Measurements from ENCODE around the gene SMG6. TPM values are rescaled to one million over a fixed set of nuclear protein-coding genes. Genes with fewer than 3 reads are reported as not detected.

Gene SMG6
- total RNA-seq, 6 experiments from 2014 or later: 7.4 to 10.4 (median 8.9) TPM

GRCh38 chr17:2232244-2232638 lies 71.3 kb downstream of the SMG6 start:
- ATAC-seq: peak in 1 of 4 donors; percentile 57
- peaks cover 0 to under 1% (median 0%) of the 10 kb centered on the region in 4 donors for H3K4me1 ChIP-seq
- no peak overlapping the region for H3K4me3 ChIP-seq
- no peak for DNase-seq
- H3K9me3 ChIP-seq: no peaks in the 10 kb centered on the region
- H3K27ac ChIP-seq: no peak overlapping the region
- WGBS (ENCODE audit: insufficient coverage, low coverage, low lambda C conversion rate, missing lambda C conversion rate): 58% methylated on average over 9 of the region's 9 CpGs
- H3K36me3 ChIP-seq: peaks cover 0 to 4% (median 0%) of the 10 kb centered on the region in 4 donors
- no peaks in the 10 kb centered on the region for H3K27me3 ChIP-seq
- no peak for TF ChIP-seq POLR2A (IDR thresholded peaks at IDR 0.05)
- no peak for TF ChIP-seq CTCF (IDR thresholded peaks at IDR 0.05)
- intact Hi-C loops (cut with DNase I): loop anchor here in 1 of 2 donors (10.0 kb wide), 1 partner anchor 127 kb away; no protein-coding TSS in a partner anchor

GRCh38 chr17:2230877-2231276 lies 72.7 kb downstream of the SMG6 start:
- Histone ChIP-seq H3K4me3 (no peak overlapping the region), H3K4me1 (no peaks in the 10 kb centered on the region), H3K36me3 (peaks cover 0 to 4% (median 0%) of the 10 kb centered on the region in 4 donors), H3K9me3 (no peaks in the 10 kb centered on the region), H3K27ac (no peak overlapping the region), H3K27me3 (no peaks in the 10 kb centered on the region)
- ATAC-seq (no peak), DNase-seq (no peak)
- 17% methylated on average over 2 of the region's 6 CpGs for WGBS (ENCODE audit: insufficient coverage, low coverage, low lambda C conversion rate, missing lambda C conversion rate)
- intact Hi-C loops (cut with DNase I): loop anchor here in 1 of 2 donors (10.0 kb wide), 1 partner anchor 126 kb away; no protein-coding TSS in a partner anchor
- TF ChIP-seq CTCF (IDR thresholded peaks at IDR 0.05) (no peak), POLR2A (IDR thresholded peaks at IDR 0.05) (no peak)

- Histone ChIP-seq H3K9me3 (no peaks in the 10 kb centered on the region), H3K36me3 (no peaks in the 10 kb centered on the region), H3K4me3 (no peak overlapping the region), H3K4me1 (peaks cover 0 to 11% (median 0%) of the 10 kb centered on the region in 4 donors), H3K27me3 (no peaks in the 10 kb centered on the region), H3K27ac (no peak overlapping the region)
- 87% methylated on average over 6 of the region's 6 CpGs for WGBS (ENCODE audit: insufficient coverage, low coverage, low lambda C conversion rate, missing lambda C conversion rate)
- intact Hi-C loops (cut with DNase I): no loop called here
- ATAC-seq: no peak
- TF ChIP-seq POLR2A (IDR thresholded peaks at IDR 0.05) (no peak), CTCF (IDR thresholded peaks at IDR 0.05) (no peak)
- DNase-seq: no peak
Measured at GRCh38 chr17:2227025-2227699, 76.4 kb downstream of the SMG6 start.

- H3K27ac ChIP-seq: peak overlapping the region in 1 of 3 donors; percentile 44
- TF ChIP-seq CTCF (IDR thresholded peaks at IDR 0.05): no peak
- no peak for TF ChIP-seq POLR2A (IDR thresholded peaks at IDR 0.05)
- no peak overlapping the region for H3K4me3 ChIP-seq
- H3K4me1 ChIP-seq: peaks cover 0 to 11% (median 0%) of the 10 kb centered on the region in 4 donors
- no peaks in the 10 kb centered on the region for H3K36me3 ChIP-seq
- H3K27me3 ChIP-seq: no peaks in the 10 kb centered on the region
- intact Hi-C loops (cut with DNase I): no loop called here
- H3K9me3 ChIP-seq: no peaks in the 10 kb centered on the region
- DNase-seq (no peak), ATAC-seq (peak in 1 of 4 donors; percentile 17)
Measured at GRCh38 chr17:2223617-2223927, 80.0 kb downstream of the SMG6 start.
